GM12865 (cell line): ENCODE measurements around the gene KRTAP1-1.
A peak's percentile ranks its signal among the peaks of the same experiment; 100 is the strongest.
"Not testable (repeated sequence)": the region's sequence is repeated elsewhere in the genome, so short reads cannot be mapped to it uniquely, and the experiment has no call there.

Source experiments
- DNase-seq: peaks from one replicate; pipeline ENCODE4 v3.0.0; 2010; ENCODE audit warnings: low read depth
- H3K4me3 ChIP-seq: 2 replicates; pipeline ENCODE4 v1.5.1; 2011; ENCODE audit warnings: mild to moderate bottlenecking, low read depth, low read length, control low read depth
- CTCF ChIP-seq: IDR thresholded peaks from 2 replicates; pipeline ENCODE4 v1.5.1; 2011; ENCODE audit warnings: low read length, control low read depth, low read depth, inconsistent platforms; ENCODE audit not compliant: insufficient read depth; ENCODE audit errors: missing control alignments

KRTAP1-1 gene

GRCh38 chr17:41049110-41049509 is 7.9 kb upstream of the KRTAP1-1 start:
- peak; percentile 33 for DNase-seq
- H3K4me3 ChIP-seq = no peak overlapping the region
- TF ChIP-seq CTCF = no peak

GRCh38 chr17:41048441-41048840 is 7.2 kb upstream of the KRTAP1-1 start:
- no peak for TF ChIP-seq CTCF
- no peak for DNase-seq
- H3K4me3 ChIP-seq = no peak overlapping the region

GRCh38 chr17:41046735-41047465 is 5.7 kb upstream of the KRTAP1-1 start, which contains the start of gene KRTAP2-1:
TSS of gene KRTAP2-1 (minus strand) at chr17:41047316. CDS start at chr17:41047267, 49 bp downstream.
- DNase-seq, H3K4me3 ChIP-seq: not testable (repeated sequence)

GRCh38 chr17:41042953-41043352 is 1.7 kb upstream of the KRTAP1-1 start:
- no peak for DNase-seq
- TF ChIP-seq CTCF = no peak

GRCh38 chr17:41037853-41038350 is 3.3 kb downstream of the KRTAP1-1 start:
- H3K4me3 ChIP-seq = no peak overlapping the region
- no peak for TF ChIP-seq CTCF
- no peak for DNase-seq

More at GRCh38 chr17:41042953-41043352, 1.7 kb upstream of the KRTAP1-1 start:
- H3K4me3 ChIP-seq = no peak overlapping the region

GRCh38 chr17:41034346-41034935 is 6.8 kb downstream of the KRTAP1-1 start, which contains the start of gene KRTAP1-3:
TSS of gene KRTAP1-3 (minus strand) at chr17:41034874. CDS start at chr17:41034821, 53 bp downstream.
- H3K4me3 ChIP-seq, DNase-seq: not testable (repeated sequence)

- no peak for TF ChIP-seq CTCF
- H3K4me3 ChIP-seq = no peak within 1 kb of the TSS
- no peak for DNase-seq
Observed at GRCh38 chr17:41029633-41030245, 11.5 kb downstream of the KRTAP1-1 start, which contains the start of gene KRTAP1-4. TSS of gene KRTAP1-4 (minus strand) at chr17:41030195. CDS start at chr17:41030078, 117 bp downstream.
